Panc1 (cell line): ENCODE measurements around the gene MCTP1. TPM values are rescaled to one million over a fixed set of nuclear protein-coding genes. Genes with fewer than 3 reads are reported as not detected.

ENCODE experiments used
- ATAC-seq: fragments of 200-7000 bp; cut with Tn5 transposase; 2 replicates; pipeline ENCODE4 v1.9.1; 2020; ENCODE audit warnings: mild to moderate bottlenecking, moderate library complexity
- BruUV-seq: library from RNA; stranded (reverse); fragments of 400-500 nt; replicated peaks from 2 replicates; lab custom pipeline; 2021; lab: Mats Ljungman, UMichigan
- CTCF ChIA-PET: fragments of 300-600 bp; sonication (Branson Sonifier 250); formaldehyde crosslinking; loops from one replicate; lab custom pipeline; 2022; ENCODE audit warnings: antibody characterized with exemption; lab: Charles Lee
- POLR2A ChIA-PET: fragments of 300-600 bp; sonication (Branson Sonifier 250); formaldehyde crosslinking; loops from one replicate; lab custom pipeline; 2022; ENCODE audit warnings: antibody characterized with exemption; lab: Charles Lee
- DNase-seq: peaks from one replicate; pipeline ENCODE4 v3.0.0-alpha.2; 2010; ENCODE audit warnings: low read depth, low spot score
- H3K27ac ChIP-seq: 2 replicates; pipeline ENCODE4 v1.5.1; 2011; ENCODE audit warnings: mild to moderate bottlenecking, low read length, inconsistent platforms
- H3K27me3 ChIP-seq: fragments of 200-500 bp; sonication (Bioruptor generic); 2 replicates; pipeline ENCODE4 v1.6.0; 2014; ENCODE audit warnings: low read length, inconsistent platforms; ENCODE audit not compliant: control insufficient read depth, insufficient read depth
- H3K36me3 ChIP-seq: fragments of 200-500 bp; sonication (Bioruptor generic); 2 replicates; pipeline ENCODE4 v1.5.1; 2014; ENCODE audit warnings: inconsistent platforms, mild to moderate bottlenecking, low read length, moderate library complexity; ENCODE audit not compliant: control insufficient read depth, insufficient read depth
- H3K4me1 ChIP-seq: 2 replicates; pipeline ENCODE4 v1.5.1; 2011; ENCODE audit warnings: inconsistent platforms, mild to moderate bottlenecking, low read length, moderate library complexity; ENCODE audit not compliant: control insufficient read depth, insufficient read depth
- H3K4me3 ChIP-seq, 2 experiments: 2 replicates each; pipeline ENCODE4 v1.5.1; 2011 to 2012; ENCODE audit warnings: low read depth in 2 of 2, low read length in 2 of 2, mild to moderate bottlenecking in 2 of 2, inconsistent platforms in 1 of 2, moderate library complexity in 1 of 2
- H3K9me3 ChIP-seq: fragments of 200-500 bp; sonication (Bioruptor generic); 2 replicates; pipeline ENCODE4 v1.5.1; 2014; ENCODE audit warnings: low read depth, mild to moderate bottlenecking, inconsistent platforms, low read length, moderate library complexity; ENCODE audit not compliant: control insufficient read depth, insufficient read depth
- CTCF ChIP-seq: fragments of 450-650 bp; IDR thresholded peaks from 2 replicates; pipeline ENCODE4 v1.5.1; 2017; ENCODE audit warnings: mild to moderate bottlenecking
- POLR2AphosphoS5 ChIP-seq: IDR thresholded peaks from 2 replicates; pipeline ENCODE4 v1.6.1; 2012; ENCODE audit warnings: mild to moderate bottlenecking, low read depth, low read length, moderate library complexity
- SIN3A ChIP-seq: IDR thresholded peaks from 2 replicates; pipeline ENCODE4 v1.6.1; 2012; ENCODE audit warnings: low read depth, mild to moderate bottlenecking, low read length, moderate library complexity, borderline replicate concordance; ENCODE audit not compliant: insufficient read depth
- TCF7L2 ChIP-seq: IDR thresholded peaks from 2 replicates; pipeline ENCODE4 v1.6.1; 2011; ENCODE audit warnings: mild to moderate bottlenecking, low read depth, low read length, inconsistent platforms
- in situ Hi-C: cut with HindIII; loops from 2 replicates; pipeline ENCODE4 v1.10.0; 2016; ENCODE audit warnings: low sequenced_read_pairs, low pct_unique_long_range_greater_than_20kb
- intact Hi-C: fragments of 100-400 bp; cut with micrococcal nuclease; formaldehyde crosslinking; loops from one replicate; pipeline ENCODE4 v1.10.0; 2022; ENCODE audit not compliant: unreplicated experiment
- total RNA-seq: library from RNA; stranded (reverse); gene quantifications from one replicate; pipeline ENCODE4 v1.2.1, GENCODE V29; 2021; ENCODE audit not compliant: unreplicated experiment
- TF ChIP-seq, protein P1 (sequence below), 2 experiments: IDR thresholded peaks; 2 replicates each; pipeline ENCODE4 v1.6.1; 2011 to 2012; ENCODE audit warnings: low read depth in 2 of 2, control low read depth in 1 of 2, low read length in 1 of 2, mild to moderate bottlenecking in 1 of 2, moderate library complexity in 1 of 2; ENCODE audit not compliant: insufficient read depth in 1 of 2

Gene MCTP1
- total RNA-seq, 1 experiment from 2014 or later: 39.8 TPM

GRCh38 chr5:95184924-95185323 is 100.0 kb downstream of the MCTP1 start:
- in situ Hi-C loops: no loop called here
- ATAC-seq (no peak), DNase-seq (no peak)
- ChIA-PET POLR2A (no interaction called here), CTCF (no interaction called here)
- no peak overlapping the region for H3K27ac ChIP-seq
- TF ChIP-seq CTCF: no peak
- no peak for TF ChIP-seq TCF7L2
- no peak for TF ChIP-seq SIN3A
- TF ChIP-seq POLR2AphosphoS5: no peak
- TF ChIP-seq, protein P1, sequence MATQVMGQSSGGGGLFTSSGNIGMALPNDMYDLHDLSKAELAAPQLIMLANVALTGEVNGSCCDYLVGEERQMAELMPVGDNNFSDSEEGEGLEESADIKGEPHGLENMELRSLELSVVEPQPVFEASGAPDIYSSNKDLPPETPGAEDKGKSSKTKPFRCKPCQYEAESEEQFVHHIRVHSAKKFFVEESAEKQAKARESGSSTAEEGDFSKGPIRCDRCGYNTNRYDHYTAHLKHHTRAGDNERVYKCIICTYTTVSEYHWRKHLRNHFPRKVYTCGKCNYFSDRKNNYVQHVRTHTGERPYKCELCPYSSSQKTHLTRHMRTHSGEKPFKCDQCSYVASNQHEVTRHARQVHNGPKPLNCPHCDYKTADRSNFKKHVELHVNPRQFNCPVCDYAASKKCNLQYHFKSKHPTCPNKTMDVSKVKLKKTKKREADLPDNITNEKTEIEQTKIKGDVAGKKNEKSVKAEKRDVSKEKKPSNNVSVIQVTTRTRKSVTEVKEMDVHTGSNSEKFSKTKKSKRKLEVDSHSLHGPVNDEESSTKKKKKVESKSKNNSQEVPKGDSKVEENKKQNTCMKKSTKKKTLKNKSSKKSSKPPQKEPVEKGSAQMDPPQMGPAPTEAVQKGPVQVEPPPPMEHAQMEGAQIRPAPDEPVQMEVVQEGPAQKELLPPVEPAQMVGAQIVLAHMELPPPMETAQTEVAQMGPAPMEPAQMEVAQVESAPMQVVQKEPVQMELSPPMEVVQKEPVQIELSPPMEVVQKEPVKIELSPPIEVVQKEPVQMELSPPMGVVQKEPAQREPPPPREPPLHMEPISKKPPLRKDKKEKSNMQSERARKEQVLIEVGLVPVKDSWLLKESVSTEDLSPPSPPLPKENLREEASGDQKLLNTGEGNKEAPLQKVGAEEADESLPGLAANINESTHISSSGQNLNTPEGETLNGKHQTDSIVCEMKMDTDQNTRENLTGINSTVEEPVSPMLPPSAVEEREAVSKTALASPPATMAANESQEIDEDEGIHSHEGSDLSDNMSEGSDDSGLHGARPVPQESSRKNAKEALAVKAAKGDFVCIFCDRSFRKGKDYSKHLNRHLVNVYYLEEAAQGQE (IDR thresholded peaks at IDR 0.05; ENCODE audit: insufficient read depth in 1 of 2, low read depth in 2 of 2, low read length in 1 of 2): no peak
- H3K9me3 ChIP-seq: no peaks in the 10 kb centered on the region
- H3K27me3 ChIP-seq: peaks cover 2% of the 10 kb centered on the region; the same call in 1 of the 2 replicates
- no peak overlapping the region for H3K4me3 ChIP-seq
- H3K4me1 ChIP-seq: no peaks in the 10 kb centered on the region
- H3K36me3 ChIP-seq: no peaks in the 10 kb centered on the region
- BruUV-seq: no TSS peak
- intact Hi-C loops: no loop called here

DNA sequence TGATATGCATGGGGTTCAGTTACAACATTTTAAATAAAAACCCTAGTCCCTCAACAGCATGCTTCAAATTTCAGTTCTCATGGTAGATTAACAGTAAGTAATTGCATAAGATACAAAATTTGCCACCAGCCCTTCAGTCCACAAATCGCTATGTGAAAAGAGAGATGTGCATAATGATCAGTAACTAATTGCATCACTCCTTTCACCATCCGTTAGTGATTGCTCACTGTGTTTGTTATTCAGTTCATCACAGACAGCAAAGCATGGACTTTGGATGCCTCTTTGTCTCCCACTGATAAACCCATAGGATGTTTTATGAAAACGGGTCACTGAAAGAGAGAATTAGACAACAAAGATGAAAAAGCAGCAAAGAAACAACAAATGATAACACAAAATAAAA is 103.2 kb downstream of the MCTP1 start:
- POLR2A ChIA-PET: no interaction called here
- H3K27ac ChIP-seq: no peak overlapping the region
- BruUV-seq: no TSS peak
- CTCF ChIA-PET: no interaction called here
- no peaks in the 10 kb centered on the region for H3K27me3 ChIP-seq
- H3K36me3 ChIP-seq: no peaks in the 10 kb centered on the region
- ATAC-seq: no peak
- in situ Hi-C loops (no loop called here), intact Hi-C loops (no loop called here)
- no peak overlapping the region for H3K4me3 ChIP-seq
- no peaks in the 10 kb centered on the region for H3K9me3 ChIP-seq
- TF ChIP-seq CTCF (no peak), POLR2AphosphoS5 (no peak), TCF7L2 (no peak), SIN3A (no peak)
- TF ChIP-seq, protein P1 (IDR thresholded peaks at IDR 0.05; ENCODE audit: insufficient read depth in 1 of 2, low read depth in 2 of 2, low read length in 1 of 2): no peak
- DNase-seq: no peak
- H3K4me1 ChIP-seq: no peaks in the 10 kb centered on the region
